GM21576 (cell line): ENCODE results near the gene EPHA3.

Source experiments
- ATAC-seq: cut with Tn5 transposase; IDR thresholded peaks from one replicate; pipeline ENCODE4 v1.9.1; 2021; ENCODE audit warnings: mild to moderate bottlenecking, moderate library complexity; ENCODE audit not compliant: unreplicated experiment

The EPHA3 gene

GRCh38 chr3:89434621-89435380 is 327.4 kb downstream of the EPHA3 start:
- ATAC-seq = no peak

- no peak for ATAC-seq
These were observed 329.4 kb downstream of the EPHA3 start for GRCh38 chr3:89436846-89437245.

GRCh38 chr3:89440386-89440785 is 333.0 kb downstream of the EPHA3 start:
- no peak for ATAC-seq

DNA sequence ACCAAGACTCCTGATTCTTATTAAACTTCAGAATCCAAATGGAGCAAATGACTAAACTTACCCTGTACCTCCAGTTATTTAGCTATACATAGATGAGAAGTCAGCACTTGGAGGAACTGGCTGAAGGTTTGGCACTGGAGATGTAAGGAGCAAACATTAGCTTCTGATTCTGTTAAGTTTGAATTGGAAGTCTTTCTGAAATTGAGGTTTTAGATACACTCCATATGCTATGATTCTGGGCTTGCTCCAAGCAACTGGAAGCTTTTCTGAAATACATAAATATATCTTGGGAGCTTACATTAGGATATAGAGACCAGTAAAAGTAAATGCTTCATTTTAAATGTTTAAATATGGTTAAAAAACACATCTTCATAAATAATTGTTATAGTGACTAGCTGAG is 333.7 kb downstream of the EPHA3 start:
- ATAC-seq = no peak

DNA sequence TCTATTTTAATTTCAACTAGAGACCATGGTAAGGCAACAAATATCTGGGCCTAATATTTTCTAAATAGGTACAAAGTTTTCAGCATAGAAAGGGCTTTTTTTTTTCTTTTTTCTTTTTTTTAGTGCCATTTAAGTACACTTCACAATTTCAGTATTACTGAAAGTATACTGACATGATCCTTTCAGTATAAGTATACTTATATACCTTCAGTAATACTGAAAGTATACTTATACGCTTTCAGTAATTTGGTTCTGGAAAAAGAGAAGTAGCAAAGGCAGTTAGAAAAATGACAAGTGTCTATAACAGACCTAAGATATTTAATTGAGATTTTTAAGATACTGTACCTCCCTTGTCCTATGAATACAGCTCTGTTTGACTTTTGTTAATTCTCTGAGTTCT is 339.2 kb downstream of the EPHA3 start:
- no peak for ATAC-seq

DNA sequence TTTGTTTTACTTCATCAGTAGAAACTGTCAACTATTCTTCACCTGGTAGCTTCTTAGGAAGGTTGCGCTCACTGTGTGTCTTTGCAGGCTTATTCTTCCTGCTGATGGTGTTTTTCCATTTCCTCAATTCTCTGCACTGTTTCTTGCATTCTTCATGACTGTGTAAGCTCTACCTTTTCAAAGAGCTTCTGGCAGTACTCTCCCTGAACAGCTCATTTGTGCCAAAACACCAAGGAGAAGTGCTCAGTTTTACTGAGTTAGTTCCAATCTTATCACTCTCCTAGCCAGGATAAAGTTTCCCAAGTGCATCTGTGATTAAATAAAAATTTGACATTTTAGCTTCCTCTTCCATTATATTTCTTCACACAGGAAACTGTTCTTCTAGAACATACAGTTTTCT is 339.8 kb downstream of the EPHA3 start:
- ATAC-seq = no peak

- no peak for ATAC-seq
These were observed 341.7 kb downstream of the EPHA3 start for GRCh38 chr3:89449086-89449485.

GRCh38 chr3:89452066-89452465 is 344.6 kb downstream of the EPHA3 start:
- no peak for ATAC-seq

- no peak for ATAC-seq
These were observed 347.8 kb downstream of the EPHA3 start for GRCh38 chr3:89455240-89455639.

- no peak for ATAC-seq
These were observed 360.5 kb downstream of the EPHA3 start for GRCh38 chr3:89467898-89468363.

- no peak for ATAC-seq
These were observed 364.7 kb downstream of the EPHA3 start for GRCh38 chr3:89472101-89472500.

DNA sequence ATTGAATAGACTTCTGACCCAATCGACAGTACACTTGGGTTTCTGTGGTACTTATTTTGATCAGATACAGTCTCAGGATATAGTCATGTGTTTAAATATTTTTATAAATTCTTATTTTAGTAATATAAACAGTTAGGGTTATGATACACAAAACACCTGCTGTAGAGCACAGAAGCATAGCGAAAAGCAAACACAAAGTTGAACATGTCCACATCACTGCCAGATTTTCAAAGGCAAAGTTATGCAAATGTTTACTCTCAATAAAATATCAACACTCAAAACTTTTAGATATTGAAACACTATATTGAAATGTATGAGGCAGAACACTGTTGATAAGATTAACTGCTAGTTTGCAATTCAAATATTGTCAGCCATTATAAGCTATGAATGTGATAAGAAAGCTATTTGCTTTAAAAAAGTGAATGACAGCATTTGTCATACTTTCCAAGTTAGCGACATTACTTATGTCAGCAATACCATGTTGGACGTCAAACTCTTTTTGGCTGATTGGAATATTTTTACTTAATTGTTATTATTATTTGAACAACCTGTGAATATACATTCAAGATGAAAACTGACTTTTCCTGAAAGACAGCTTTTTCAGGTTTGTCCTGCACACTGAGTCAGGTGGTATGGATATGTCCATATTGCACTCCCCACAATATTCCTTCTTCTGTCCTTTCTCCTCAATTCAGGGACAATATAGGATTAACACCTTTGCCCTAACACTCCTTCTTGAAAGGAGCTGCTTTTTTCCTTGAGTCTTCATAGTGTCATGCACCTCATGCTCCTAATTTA is 367.1 kb downstream of the EPHA3 start:
- ATAC-seq = no peak

GRCh38 chr3:89488800-89489580 is 381.6 kb downstream of the EPHA3 start:
- ATAC-seq = no peak

GRCh38 chr3:89490129-89490528 is 382.7 kb downstream of the EPHA3 start:
- no peak for ATAC-seq

- ATAC-seq = no peak
These were observed 387.3 kb downstream of the EPHA3 start for GRCh38 chr3:89494734-89495133.

DNA sequence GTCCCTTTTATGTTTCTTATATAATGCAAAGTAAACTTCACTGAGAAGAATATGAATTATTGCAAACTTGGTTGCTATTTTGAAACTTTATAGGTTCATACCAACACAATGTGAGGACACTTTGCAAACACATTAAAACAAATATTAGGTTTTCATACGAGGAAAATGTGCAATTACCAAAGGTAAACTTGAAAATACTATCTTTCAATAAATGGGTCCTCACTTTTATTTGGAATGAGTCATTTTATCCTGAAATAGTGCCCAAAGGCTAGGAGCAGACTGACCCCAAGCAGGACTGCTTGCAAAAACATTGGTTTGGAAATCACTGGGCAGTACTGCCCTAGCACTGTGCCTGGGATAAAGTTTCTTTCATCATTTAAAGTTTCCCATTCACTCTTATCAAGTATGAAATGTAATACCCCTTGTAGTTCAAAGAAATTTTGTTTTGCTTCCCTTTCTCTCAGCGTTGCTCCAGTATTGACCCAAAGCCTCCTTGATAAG is 396.5 kb downstream of the EPHA3 start:
- ATAC-seq = no peak

GRCh38 chr3:89504432-89504831 is 397.0 kb downstream of the EPHA3 start:
- no peak for ATAC-seq

- no peak for ATAC-seq
These were observed 399.2 kb downstream of the EPHA3 start for GRCh38 chr3:89506462-89507103.

GRCh38 chr3:89521328-89521727 is 413.9 kb downstream of the EPHA3 start:
- no peak for ATAC-seq

- ATAC-seq = no peak
These were observed 414.7 kb downstream of the EPHA3 start for GRCh38 chr3:89522155-89522554.

GRCh38 chr3:89525609-89526008 is 418.2 kb downstream of the EPHA3 start:
- ATAC-seq = no peak
